Measurements from ENCODE around the gene SLC25A14.

DNA sequence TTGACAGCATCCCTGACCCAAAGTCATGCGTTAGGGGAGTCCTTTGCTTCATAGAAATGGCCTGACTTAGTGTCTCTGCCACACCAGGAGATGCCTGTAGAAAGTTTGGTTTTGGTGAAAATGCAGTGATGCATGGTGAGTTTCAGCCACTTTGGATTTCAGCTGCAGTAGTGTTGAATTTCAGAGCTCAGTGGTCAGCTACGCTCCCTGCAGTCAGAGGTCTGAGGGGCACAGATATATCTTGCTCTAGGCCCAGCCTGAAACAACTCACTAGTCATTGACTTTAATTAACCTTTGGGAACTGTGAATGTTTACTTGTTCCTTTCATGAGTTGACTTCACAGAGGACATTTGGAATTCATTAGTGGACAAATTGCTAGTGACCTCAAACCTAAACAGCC is 79.5 kb downstream of the SLC25A14 start:
- TF ChIP-seq CTCF (IDR thresholded peaks at IDR 0.05; ENCODE audit: insufficient read depth, low read length, poor library complexity, severe bottlenecking) (no peak), EZH2phosphoT487 (conservative IDR thresholded peaks at IDR 0.05; ENCODE audit: low read length) (no peak)
